Hippocampal formation (tissue), 2 donors: ENCODE data around the gene SAMSN1.

Source experiments
- DNase-seq, 2 donors: peaks; one replicate each; lab custom pipeline; 2025; lab: John Stamatoyannopoulos, UW

SAMSN1 gene

GRCh38 chr21:14484188-14485009, 61.7 kb downstream of the SAMSN1 start:
- no peak for DNase-seq

- no peak for DNase-seq
Measured at GRCh38 chr21:14483296-14483695, 62.8 kb downstream of the SAMSN1 start.

GRCh38 chr21:14482165-14482564, 64.0 kb downstream of the SAMSN1 start:
- DNase-seq, result no peak

GRCh38 chr21:14480411-14481031, 65.6 kb downstream of the SAMSN1 start:
- DNase-seq, result no peak

GRCh38 chr21:14479241-14479786, 66.8 kb downstream of the SAMSN1 start:
- DNase-seq, result no peak

- DNase-seq, result no peak
Measured at GRCh38 chr21:14477841-14478240, 68.3 kb downstream of the SAMSN1 start.

- DNase-seq, result no peak
Measured at GRCh38 chr21:14477133-14477532, 69.0 kb downstream of the SAMSN1 start.

GRCh38 chr21:14474995-14475394, 71.1 kb downstream of the SAMSN1 start:
- no peak for DNase-seq

GRCh38 chr21:14469641-14470040, 76.5 kb downstream of the SAMSN1 start:
- DNase-seq, result no peak

GRCh38 chr21:14466715-14467114, 79.4 kb downstream of the SAMSN1 start:
- no peak for DNase-seq

GRCh38 chr21:14457762-14458161, 88.4 kb downstream of the SAMSN1 start:
- no peak for DNase-seq

- no peak for DNase-seq
Measured at GRCh38 chr21:14456911-14457310, 89.2 kb downstream of the SAMSN1 start.

- DNase-seq, result no peak
Measured at GRCh38 chr21:14454016-14455009, 91.8 kb downstream of the SAMSN1 start.

- DNase-seq, result no peak
Measured at GRCh38 chr21:14453339-14454015, 92.6 kb downstream of the SAMSN1 start.

GRCh38 chr21:14452727-14453241, 93.3 kb downstream of the SAMSN1 start:
- no peak for DNase-seq

GRCh38 chr21:14452031-14452726, 93.9 kb downstream of the SAMSN1 start:
- no peak for DNase-seq

- no peak for DNase-seq
Measured at GRCh38 chr21:14451546-14451945, 94.6 kb downstream of the SAMSN1 start.

GRCh38 chr21:14448784-14449183, 97.3 kb downstream of the SAMSN1 start:
- DNase-seq, result no peak

- DNase-seq, result no peak
Measured at GRCh38 chr21:14438211-14438610, 107.9 kb downstream of the SAMSN1 start.

GRCh38 chr21:14435423-14435822, 110.7 kb downstream of the SAMSN1 start:
- no peak for DNase-seq
